OCI-LY3 (cell line): ENCODE results near the gene TTLL5.

Source experiments
- H2AFZ ChIP-seq: fragments of 200-600, 300-600 bp; shearing (Covaris generic); 2 replicates; pipeline ENCODE4 v1.6.0; 2014; ENCODE audit warnings: antibody characterized with exemption, low read depth, low read length
- H3K27ac ChIP-seq: fragments of 200-600, 300-600 bp; sonication (generic); 2 replicates; pipeline ENCODE4 v1.5.1; 2014; ENCODE audit warnings: mild to moderate bottlenecking, low read length, moderate library complexity, mixed read lengths
- H3K27me3 ChIP-seq: fragments of 200-600, 300-600 bp; sonication (generic); 2 replicates; pipeline ENCODE4 v1.6.1; 2014; ENCODE audit warnings: low read depth, low read length, mixed read lengths
- H3K36me3 ChIP-seq: fragments of 200-600, 300-600 bp; sonication (generic); replicated peaks from 2 replicates; pipeline ENCODE3; 2014; ENCODE audit warnings: low read depth, low read length, mixed read lengths
- H3K4me1 ChIP-seq: fragments of 300-600, 200-600 bp; sonication (generic); 2 replicates; pipeline ENCODE4 v1.6.1; 2014; ENCODE audit warnings: low read length, mixed read lengths
- H3K4me2 ChIP-seq: fragments of 200-600, 300-600 bp; sonication (generic); 2 replicates; pipeline ENCODE4 v1.6.1; 2014; ENCODE audit warnings: low read length, mixed read lengths
- H3K4me3 ChIP-seq: fragments of 300-600, 200-600 bp; sonication (generic); 2 replicates; pipeline ENCODE4 v1.5.1; 2014; ENCODE audit warnings: antibody characterized with exemption, mild to moderate bottlenecking, low read length, moderate library complexity
- H3K79me2 ChIP-seq: fragments of 300-600, 200-600 bp; shearing (Covaris generic); 2 replicates; pipeline ENCODE4 v1.6.1; 2014; ENCODE audit warnings: mild to moderate bottlenecking, low read length, mixed read lengths
- H3K9ac ChIP-seq: fragments of 300-600, 200-600 bp; shearing (Covaris generic); 2 replicates; pipeline ENCODE4 v1.6.0; 2014; ENCODE audit warnings: mild to moderate bottlenecking, low read length, moderate library complexity
- H3K9me3 ChIP-seq: fragments of 200-600, 300-600 bp; shearing (Covaris generic); 2 replicates; pipeline ENCODE4 v1.6.1; 2014; ENCODE audit warnings: low read length, mixed read lengths; ENCODE audit not compliant: insufficient read depth
- H4K20me1 ChIP-seq: fragments of 200-600, 300-600 bp; sonication (generic); 2 replicates; pipeline ENCODE4 v1.6.1; 2016; ENCODE audit warnings: low read length, mixed read lengths; ENCODE audit not compliant: insufficient read depth
- CTCF ChIP-seq: fragments of 200-600, 300-600 bp; sonication (generic); IDR thresholded peaks from 2 replicates; pipeline ENCODE4 v1.5.1; 2014; ENCODE audit warnings: antibody characterized with exemption, low read length, low read depth
- EZH2phosphoT487 ChIP-seq: fragments of 200-600 bp; shearing (Covaris generic); IDR thresholded peaks from 2 replicates; pipeline ENCODE4 v1.6.1; 2018; ENCODE audit warnings: antibody characterized with exemption, mixed run types, low read depth

Gene TTLL5

GRCh38 chr14:75886636-75887348 lies 225.7 kb downstream of the TTLL5 start:
- H3K4me2 ChIP-seq, result no peak overlapping the region
- no peaks in the 10 kb centered on the region for H3K79me2 ChIP-seq
- H4K20me1 ChIP-seq, result no peaks in the 10 kb centered on the region
- H2AFZ ChIP-seq, result no peak overlapping the region
- no peaks in the 10 kb centered on the region for H3K27me3 ChIP-seq
- no peak overlapping the region for H3K4me3 ChIP-seq
- TF ChIP-seq EZH2phosphoT487, result no peak
- TF ChIP-seq CTCF, result no peak
- peaks cover 6% of the 10 kb centered on the region for H3K36me3 ChIP-seq
- no peak overlapping the region for H3K9ac ChIP-seq
- H3K27ac ChIP-seq, result no peak overlapping the region
- no peaks in the 10 kb centered on the region for H3K9me3 ChIP-seq
- H3K4me1 ChIP-seq, result no peaks in the 10 kb centered on the region

GRCh38 chr14:75888945-75889344 lies 227.9 kb downstream of the TTLL5 start:
- Histone ChIP-seq H3K4me1 (no peaks in the 10 kb centered on the region), H3K27me3 (no peaks in the 10 kb centered on the region), H3K4me2 (no peak overlapping the region), H3K9me3 (no peaks in the 10 kb centered on the region), H4K20me1 (no peaks in the 10 kb centered on the region), H3K79me2 (no peaks in the 10 kb centered on the region), H3K36me3 (peaks cover 3% of the 10 kb centered on the region), H3K9ac (no peak overlapping the region), H3K27ac (no peak overlapping the region), H2AFZ (no peak overlapping the region), H3K4me3 (no peak overlapping the region)
- TF ChIP-seq CTCF (no peak), EZH2phosphoT487 (no peak)

- Histone ChIP-seq H2AFZ (no peak overlapping the region), H3K4me3 (no peak overlapping the region)
Observed at GRCh38 chr14:75896341-75896740, 235.3 kb downstream of the TTLL5 start.

GRCh38 chr14:75904311-75904710 lies 243.3 kb downstream of the TTLL5 start:
- no peak overlapping the region for H3K27ac ChIP-seq
- no peaks in the 10 kb centered on the region for H3K9me3 ChIP-seq
- H3K27me3 ChIP-seq, result no peaks in the 10 kb centered on the region
- no peaks in the 10 kb centered on the region for H3K79me2 ChIP-seq
- no peaks in the 10 kb centered on the region for H3K4me1 ChIP-seq
- H4K20me1 ChIP-seq, result no peaks in the 10 kb centered on the region
- no peak overlapping the region for H2AFZ ChIP-seq
- H3K4me2 ChIP-seq, result no peak overlapping the region
- H3K4me3 ChIP-seq, result no peak overlapping the region
- no peak overlapping the region for H3K9ac ChIP-seq
- H3K36me3 ChIP-seq, result peaks cover 5% of the 10 kb centered on the region
- TF ChIP-seq EZH2phosphoT487 (no peak), CTCF (no peak)

More at GRCh38 chr14:75896341-75896740, 235.3 kb downstream of the TTLL5 start:
- Histone ChIP-seq H4K20me1 (no peaks in the 10 kb centered on the region), H3K36me3 (no peaks in the 10 kb centered on the region), H3K4me1 (no peaks in the 10 kb centered on the region), H3K79me2 (no peaks in the 10 kb centered on the region), H3K9ac (no peak overlapping the region), H3K27ac (no peak overlapping the region), H3K27me3 (no peaks in the 10 kb centered on the region), H3K9me3 (no peaks in the 10 kb centered on the region), H3K4me2 (no peak overlapping the region)
- TF ChIP-seq CTCF (no peak), EZH2phosphoT487 (no peak)
